ENCODE measurements around the gene EHMT2.

EHMT2 gene

GRCh38 chr6:31927863-31928671 is 30.6 kb upstream of the EHMT2 start:
- no peak for TF ChIP-seq CTCF (IDR thresholded peaks at IDR 0.05)
- peak overlapping the region; percentile 43 for H3K4me3 ChIP-seq

GRCh38 chr6:31927242-31927862 is 29.9 kb upstream of the EHMT2 start, which contains the start of gene C2:
TSS of gene C2 (plus strand) at chr6:31927717. CDS start at chr6:31927753, 36 bp downstream.
- no peak for DNase-seq (ENCODE audit: low spot score)
- H3K27ac ChIP-seq = peak within 1 kb of the TSS in 1 of 2 donors; percentile 51
- no peak for TF ChIP-seq CTCF (IDR thresholded peaks at IDR 0.05)
- peak within 1 kb of the TSS; percentile 43 for H3K4me3 ChIP-seq

More at GRCh38 chr6:31927863-31928671, 30.6 kb upstream of the EHMT2 start:
- H3K27ac ChIP-seq = peak overlapping the region in 1 of 2 donors; percentile 51
- no peak for DNase-seq (ENCODE audit: low spot score)

GRCh38 chr6:31922942-31923341 is 25.4 kb upstream of the EHMT2 start:
- no peak for TF ChIP-seq CTCF (IDR thresholded peaks at IDR 0.05)
- no peak overlapping the region for H3K4me3 ChIP-seq
- no peak for DNase-seq (ENCODE audit: low spot score)
- no peak overlapping the region for H3K27ac ChIP-seq

GRCh38 chr6:31920811-31921210 is 23.3 kb upstream of the EHMT2 start:
- DNase-seq (ENCODE audit: low spot score) = no peak
- Histone ChIP-seq H3K4me3 (no peak overlapping the region), H3K27ac (no peak overlapping the region)
- TF ChIP-seq CTCF (IDR thresholded peaks at IDR 0.05) = no peak

- H3K27ac ChIP-seq = no peak overlapping the region
- TF ChIP-seq CTCF (IDR thresholded peaks at IDR 0.05) = no peak
- no peak for DNase-seq (ENCODE audit: low spot score)
- no peak overlapping the region for H3K4me3 ChIP-seq
These were observed 22.3 kb upstream of the EHMT2 start for GRCh38 chr6:31919624-31920303.

GRCh38 chr6:31918069-31918720 is 20.7 kb upstream of the EHMT2 start:
- Histone ChIP-seq H3K27ac (no peak overlapping the region), H3K4me3 (no peak overlapping the region)
- no peak for TF ChIP-seq CTCF (IDR thresholded peaks at IDR 0.05)
- DNase-seq (ENCODE audit: low spot score) = no peak
